ENCODE data around the gene IFT122. TPM values are rescaled to one million over a fixed set of nuclear protein-coding genes. Genes with fewer than 3 reads are reported as not detected.
A peak's percentile ranks its signal among the peaks of the same experiment; 100 is the strongest.

The IFT122 gene
- total RNA-seq, 1 donor from 2014 or later, result 51.1 TPM

GRCh38 chr3:129500334-129500658, 60.3 kb downstream of the IFT122 start:
- Histone ChIP-seq H3K4me1 (peaks cover 0 to 9% of the 10 kb centered on the region in 2 donors), H3K9me3 (no peaks in the 10 kb centered on the region), H3K27ac (no peak overlapping the region), H3K4me3 (no peak overlapping the region), H3K27me3 (no peaks in the 10 kb centered on the region), H3K36me3 (peaks cover 22 to 44% of the 10 kb centered on the region in 2 donors)
- no peak for DNase-seq (ENCODE audit: low spot score in 2 of 2)
- TF ChIP-seq, protein P1, sequence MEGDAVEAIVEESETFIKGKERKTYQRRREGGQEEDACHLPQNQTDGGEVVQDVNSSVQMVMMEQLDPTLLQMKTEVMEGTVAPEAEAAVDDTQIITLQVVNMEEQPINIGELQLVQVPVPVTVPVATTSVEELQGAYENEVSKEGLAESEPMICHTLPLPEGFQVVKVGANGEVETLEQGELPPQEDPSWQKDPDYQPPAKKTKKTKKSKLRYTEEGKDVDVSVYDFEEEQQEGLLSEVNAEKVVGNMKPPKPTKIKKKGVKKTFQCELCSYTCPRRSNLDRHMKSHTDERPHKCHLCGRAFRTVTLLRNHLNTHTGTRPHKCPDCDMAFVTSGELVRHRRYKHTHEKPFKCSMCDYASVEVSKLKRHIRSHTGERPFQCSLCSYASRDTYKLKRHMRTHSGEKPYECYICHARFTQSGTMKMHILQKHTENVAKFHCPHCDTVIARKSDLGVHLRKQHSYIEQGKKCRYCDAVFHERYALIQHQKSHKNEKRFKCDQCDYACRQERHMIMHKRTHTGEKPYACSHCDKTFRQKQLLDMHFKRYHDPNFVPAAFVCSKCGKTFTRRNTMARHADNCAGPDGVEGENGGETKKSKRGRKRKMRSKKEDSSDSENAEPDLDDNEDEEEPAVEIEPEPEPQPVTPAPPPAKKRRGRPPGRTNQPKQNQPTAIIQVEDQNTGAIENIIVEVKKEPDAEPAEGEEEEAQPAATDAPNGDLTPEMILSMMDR (IDR thresholded peaks at IDR 0.05), result no peak
- intact Hi-C loops (cut with DNase I), result no loop called here

GRCh38 chr3:129501630-129502029, 61.6 kb downstream of the IFT122 start:
- no peak for DNase-seq (ENCODE audit: low spot score in 2 of 2)
- H3K4me3 ChIP-seq, result no peak overlapping the region
- H3K9me3 ChIP-seq, result no peaks in the 10 kb centered on the region
- H3K4me1 ChIP-seq, result peaks cover 0 to 11% of the 10 kb centered on the region in 2 donors
- no peak overlapping the region for H3K27ac ChIP-seq
- peaks cover 30 to 49% of the 10 kb centered on the region in 2 donors for H3K36me3 ChIP-seq
- TF ChIP-seq, protein P1 (IDR thresholded peaks at IDR 0.05), result no peak
- H3K27me3 ChIP-seq, result no peaks in the 10 kb centered on the region
- intact Hi-C loops (cut with DNase I), result no loop called here

- no peak overlapping the region for H3K27ac ChIP-seq
- no peaks in the 10 kb centered on the region for H3K27me3 ChIP-seq
- peaks cover 30 to 58% of the 10 kb centered on the region in 2 donors for H3K36me3 ChIP-seq
- no peaks in the 10 kb centered on the region for H3K9me3 ChIP-seq
- intact Hi-C loops (cut with DNase I), result no loop called here
- DNase-seq (ENCODE audit: low spot score in 2 of 2), result no peak
- TF ChIP-seq, protein P1 (IDR thresholded peaks at IDR 0.05), result no peak
- H3K4me1 ChIP-seq, result peaks cover 0 to 18% of the 10 kb centered on the region in 2 donors
- no peak overlapping the region for H3K4me3 ChIP-seq
Observed at GRCh38 chr3:129502641-129503408, 62.8 kb downstream of the IFT122 start.

DNA sequence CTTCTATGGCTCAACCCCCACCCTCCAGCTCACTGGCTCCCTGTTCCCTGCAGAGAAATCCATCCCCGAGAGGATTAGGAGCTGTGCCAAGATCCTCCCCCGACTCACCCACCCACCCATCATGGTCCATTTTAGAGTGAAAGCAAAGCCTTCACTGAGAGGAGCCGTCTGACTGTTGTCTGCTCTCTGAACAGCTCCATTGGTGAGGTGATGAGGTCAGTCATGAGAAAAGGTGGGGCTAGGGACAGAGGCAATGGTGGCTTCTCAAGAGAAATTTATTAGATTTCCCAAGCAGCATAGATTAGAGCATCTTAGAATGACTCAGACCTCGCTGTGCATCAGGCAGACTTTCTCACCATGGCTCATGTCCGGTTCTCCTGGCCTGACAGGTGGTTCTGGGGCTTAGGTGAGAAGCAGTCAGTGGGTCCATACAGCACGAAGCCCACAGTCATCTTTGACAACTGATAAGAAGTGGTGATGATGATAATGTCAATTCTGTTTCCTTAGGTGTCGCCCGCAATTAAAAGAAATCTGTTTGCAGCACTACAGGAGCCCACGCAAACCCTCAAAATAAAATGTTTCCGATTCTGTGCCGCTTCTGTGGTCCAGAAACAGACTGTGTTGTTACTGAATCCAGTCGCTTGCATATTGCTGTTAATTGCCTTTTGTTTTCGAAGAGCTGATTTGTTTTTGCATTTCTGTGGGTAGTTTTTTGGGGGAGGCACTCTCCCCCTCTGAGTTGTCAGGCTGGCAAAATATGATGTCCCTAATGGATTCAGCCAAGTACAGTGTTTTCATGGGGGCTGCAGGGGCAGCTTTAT, 63.7 kb downstream of the IFT122 start:
- TF ChIP-seq, protein P1 (IDR thresholded peaks at IDR 0.05), result no peak
- peaks cover 30 to 58% of the 10 kb centered on the region in 2 donors for H3K36me3 ChIP-seq
- intact Hi-C loops (cut with DNase I), result no loop called here

DNA sequence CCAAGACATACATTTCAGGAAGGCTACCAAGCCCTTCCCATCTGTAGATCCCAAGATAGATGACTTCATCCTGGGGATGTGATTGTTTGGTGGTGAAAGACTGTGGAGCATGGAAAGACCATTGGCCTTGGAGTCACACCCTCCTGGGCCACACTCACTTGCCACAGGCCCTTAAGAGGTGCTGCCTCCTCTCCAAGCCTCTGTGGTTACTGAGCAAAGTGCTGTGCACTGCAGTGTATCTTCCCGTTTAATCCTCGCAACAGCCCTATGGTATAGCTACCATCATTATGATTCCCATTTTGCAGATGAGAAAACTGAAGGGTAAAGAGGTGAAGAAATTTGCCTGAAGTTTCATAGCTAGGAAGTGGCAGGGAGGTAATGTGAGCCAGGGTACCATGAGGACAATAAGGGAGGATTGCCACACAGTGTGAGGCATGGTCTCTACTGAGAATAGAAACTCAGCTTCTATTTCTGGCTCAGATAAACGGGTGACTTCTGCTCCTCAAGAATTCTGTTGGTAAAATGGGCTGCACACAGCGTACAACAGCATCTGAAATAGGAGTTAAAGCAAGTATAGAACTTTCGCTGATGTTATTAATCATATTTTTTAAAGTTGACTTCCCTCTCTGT, 64.6 kb downstream of the IFT122 start:
- intact Hi-C loops (cut with DNase I), result no loop called here
- peaks cover 0 to 18% of the 10 kb centered on the region in 2 donors for H3K4me1 ChIP-seq
- no peak for DNase-seq (ENCODE audit: low spot score in 2 of 2)

More for the DNA sequence above, 63.7 kb downstream of the IFT122 start:
- no peaks in the 10 kb centered on the region for H3K27me3 ChIP-seq
- H3K27ac ChIP-seq, result no peak overlapping the region
- H3K4me1 ChIP-seq, result peaks cover 0 to 18% of the 10 kb centered on the region in 2 donors
- no peaks in the 10 kb centered on the region for H3K9me3 ChIP-seq
- no peak for DNase-seq (ENCODE audit: low spot score in 2 of 2)
- no peak overlapping the region for H3K4me3 ChIP-seq

More for the DNA sequence above, 64.6 kb downstream of the IFT122 start:
- TF ChIP-seq, protein P1 (IDR thresholded peaks at IDR 0.05), result no peak
- Histone ChIP-seq H3K36me3 (peaks cover 30 to 58% of the 10 kb centered on the region in 2 donors), H3K9me3 (no peaks in the 10 kb centered on the region), H3K4me3 (no peak overlapping the region), H3K27me3 (no peaks in the 10 kb centered on the region), H3K27ac (peak overlapping the region in 1 of 2 donors; percentile 26)

Measured in ascending aorta (tissue), 2 donors.